Stimulated activated CD8-positive, alpha-beta memory T cell treated with anti-CD3 and anti-CD28 coated beads, Interleukin-2, amount 100 ng/mL, for 1 hour (primary cell): ENCODE data around the gene NOC2L.
"Not testable (repeated sequence)": the region's sequence is repeated elsewhere in the genome, so short reads cannot be mapped to it uniquely, and the experiment has no call there.

Experiments used
- DNase-seq, 2 donors: peaks; one replicate each; pipeline ENCODE4 v3.0.0-alpha.2; 2020; ENCODE audit warnings: low read depth in 2 of 2

The NOC2L gene

GRCh38 chr1:904310-904950, 54.6 kb downstream of the NOC2L start:
- peak; percentile 78 to 80 for DNase-seq

- no peak for DNase-seq
Observed at GRCh38 chr1:903721-904271, 55.3 kb downstream of the NOC2L start.

GRCh38 chr1:903305-903704, 55.8 kb downstream of the NOC2L start:
- no peak for DNase-seq

GRCh38 chr1:902802-903201, 56.3 kb downstream of the NOC2L start:
- no peak for DNase-seq

- no peak for DNase-seq
Observed at GRCh38 chr1:901108-901859, 57.8 kb downstream of the NOC2L start.

- no peak for DNase-seq
Observed at GRCh38 chr1:899636-900317, 59.3 kb downstream of the NOC2L start.

- DNase-seq, result not testable (repeated sequence)
Observed at GRCh38 chr1:897951-898350, 61.1 kb downstream of the NOC2L start.

GRCh38 chr1:897226-897625, 61.8 kb downstream of the NOC2L start:
- DNase-seq, result no peak
